HG02885 (cell line): ENCODE data around the gene FAM83D.
"Not testable (repeated sequence)": the region's sequence is repeated elsewhere in the genome, so short reads cannot be mapped to it uniquely, and the experiment has no call there.

Experiments used
- ATAC-seq: cut with Tn5 transposase; IDR thresholded peaks from one replicate; pipeline ENCODE4 v1.9.1; 2021; ENCODE audit warnings: mild to moderate bottlenecking; ENCODE audit not compliant: unreplicated experiment, poor library complexity

FAM83D gene

GRCh38 chr20:38932457-38933120 is 6.4 kb downstream of the FAM83D start:
- no peak for ATAC-seq

- no peak for ATAC-seq
These were observed 8.3 kb downstream of the FAM83D start for GRCh38 chr20:38934530-38934929.

GRCh38 chr20:38935285-38935684 is 9.1 kb downstream of the FAM83D start:
- ATAC-seq: no peak

- ATAC-seq: no peak
These were observed 9.8 kb downstream of the FAM83D start for GRCh38 chr20:38935967-38936407.

- ATAC-seq: no peak
These were observed 10.8 kb downstream of the FAM83D start for GRCh38 chr20:38937000-38937399.

GRCh38 chr20:38937978-38938473 is 11.8 kb downstream of the FAM83D start:
- ATAC-seq: no peak

- no peak for ATAC-seq
These were observed 13.5 kb downstream of the FAM83D start for GRCh38 chr20:38939686-38940085.

GRCh38 chr20:38940644-38941043 is 14.4 kb downstream of the FAM83D start:
- ATAC-seq: no peak

- no peak for ATAC-seq
These were observed 15.6 kb downstream of the FAM83D start for GRCh38 chr20:38941726-38942389.

GRCh38 chr20:38945012-38945411 is 18.8 kb downstream of the FAM83D start:
- ATAC-seq: no peak

- ATAC-seq: no peak
These were observed 20.6 kb downstream of the FAM83D start for GRCh38 chr20:38946836-38947235.

- no peak for ATAC-seq
These were observed 21.7 kb downstream of the FAM83D start for GRCh38 chr20:38947931-38948362.

GRCh38 chr20:38950254-38950653 is 24.0 kb downstream of the FAM83D start:
- ATAC-seq: no peak

- ATAC-seq: no peak
These were observed 25.4 kb downstream of the FAM83D start for GRCh38 chr20:38951611-38952010.

- ATAC-seq: no peak
These were observed 25.9 kb downstream of the FAM83D start for GRCh38 chr20:38952153-38952552.

GRCh38 chr20:38953630-38954340 is 27.6 kb downstream of the FAM83D start:
- ATAC-seq: no peak

GRCh38 chr20:38957235-38957876 is 31.1 kb downstream of the FAM83D start:
- ATAC-seq: no peak

GRCh38 chr20:38957915-38958485 is 31.8 kb downstream of the FAM83D start:
- no peak for ATAC-seq

GRCh38 chr20:38960187-38960687 is 34.0 kb downstream of the FAM83D start:
- ATAC-seq: not testable (repeated sequence)

GRCh38 chr20:38961530-38962043 is 35.4 kb downstream of the FAM83D start:
- ATAC-seq: no peak
